Erythroblast (primary cell): Measurements from ENCODE around the gene LIMCH1.

Experiments
- GATA1 ChIP-seq: IDR thresholded peaks from 2 replicates; pipeline ENCODE4 v1.6.1; 2011; ENCODE audit warnings: low read depth, mild to moderate bottlenecking, control low read depth, low read length, moderate library complexity
- POLR2A ChIP-seq: IDR thresholded peaks from 2 replicates; pipeline ENCODE4 v1.6.1; 2011; ENCODE audit warnings: mild to moderate bottlenecking, low read length

GRCh38 chr4:41594432-41594831, 56.5 kb downstream of the LIMCH1 start:
- TF ChIP-seq POLR2A = no peak
- no peak for TF ChIP-seq GATA1
